ENCODE measurements around the gene TMEM69. TPM values are rescaled to one million over a fixed set of nuclear protein-coding genes. Genes with fewer than 3 reads are reported as not detected.

TMEM69 gene
- polyA plus RNA-seq, 1 donor from 2014 or later = 28.6 TPM

- TF ChIP-seq, protein P1, sequence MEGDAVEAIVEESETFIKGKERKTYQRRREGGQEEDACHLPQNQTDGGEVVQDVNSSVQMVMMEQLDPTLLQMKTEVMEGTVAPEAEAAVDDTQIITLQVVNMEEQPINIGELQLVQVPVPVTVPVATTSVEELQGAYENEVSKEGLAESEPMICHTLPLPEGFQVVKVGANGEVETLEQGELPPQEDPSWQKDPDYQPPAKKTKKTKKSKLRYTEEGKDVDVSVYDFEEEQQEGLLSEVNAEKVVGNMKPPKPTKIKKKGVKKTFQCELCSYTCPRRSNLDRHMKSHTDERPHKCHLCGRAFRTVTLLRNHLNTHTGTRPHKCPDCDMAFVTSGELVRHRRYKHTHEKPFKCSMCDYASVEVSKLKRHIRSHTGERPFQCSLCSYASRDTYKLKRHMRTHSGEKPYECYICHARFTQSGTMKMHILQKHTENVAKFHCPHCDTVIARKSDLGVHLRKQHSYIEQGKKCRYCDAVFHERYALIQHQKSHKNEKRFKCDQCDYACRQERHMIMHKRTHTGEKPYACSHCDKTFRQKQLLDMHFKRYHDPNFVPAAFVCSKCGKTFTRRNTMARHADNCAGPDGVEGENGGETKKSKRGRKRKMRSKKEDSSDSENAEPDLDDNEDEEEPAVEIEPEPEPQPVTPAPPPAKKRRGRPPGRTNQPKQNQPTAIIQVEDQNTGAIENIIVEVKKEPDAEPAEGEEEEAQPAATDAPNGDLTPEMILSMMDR (IDR thresholded peaks at IDR 0.05; ENCODE audit: poor library complexity, severe bottlenecking) = no peak
- TF ChIP-seq, protein P2, sequence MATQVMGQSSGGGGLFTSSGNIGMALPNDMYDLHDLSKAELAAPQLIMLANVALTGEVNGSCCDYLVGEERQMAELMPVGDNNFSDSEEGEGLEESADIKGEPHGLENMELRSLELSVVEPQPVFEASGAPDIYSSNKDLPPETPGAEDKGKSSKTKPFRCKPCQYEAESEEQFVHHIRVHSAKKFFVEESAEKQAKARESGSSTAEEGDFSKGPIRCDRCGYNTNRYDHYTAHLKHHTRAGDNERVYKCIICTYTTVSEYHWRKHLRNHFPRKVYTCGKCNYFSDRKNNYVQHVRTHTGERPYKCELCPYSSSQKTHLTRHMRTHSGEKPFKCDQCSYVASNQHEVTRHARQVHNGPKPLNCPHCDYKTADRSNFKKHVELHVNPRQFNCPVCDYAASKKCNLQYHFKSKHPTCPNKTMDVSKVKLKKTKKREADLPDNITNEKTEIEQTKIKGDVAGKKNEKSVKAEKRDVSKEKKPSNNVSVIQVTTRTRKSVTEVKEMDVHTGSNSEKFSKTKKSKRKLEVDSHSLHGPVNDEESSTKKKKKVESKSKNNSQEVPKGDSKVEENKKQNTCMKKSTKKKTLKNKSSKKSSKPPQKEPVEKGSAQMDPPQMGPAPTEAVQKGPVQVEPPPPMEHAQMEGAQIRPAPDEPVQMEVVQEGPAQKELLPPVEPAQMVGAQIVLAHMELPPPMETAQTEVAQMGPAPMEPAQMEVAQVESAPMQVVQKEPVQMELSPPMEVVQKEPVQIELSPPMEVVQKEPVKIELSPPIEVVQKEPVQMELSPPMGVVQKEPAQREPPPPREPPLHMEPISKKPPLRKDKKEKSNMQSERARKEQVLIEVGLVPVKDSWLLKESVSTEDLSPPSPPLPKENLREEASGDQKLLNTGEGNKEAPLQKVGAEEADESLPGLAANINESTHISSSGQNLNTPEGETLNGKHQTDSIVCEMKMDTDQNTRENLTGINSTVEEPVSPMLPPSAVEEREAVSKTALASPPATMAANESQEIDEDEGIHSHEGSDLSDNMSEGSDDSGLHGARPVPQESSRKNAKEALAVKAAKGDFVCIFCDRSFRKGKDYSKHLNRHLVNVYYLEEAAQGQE (IDR thresholded peaks at IDR 0.05; ENCODE audit: borderline replicate concordance) = no peak
- TF ChIP-seq TAF1 (IDR thresholded peaks at IDR 0.05; ENCODE audit: low read depth) (no peak), SMC3 (conservative IDR thresholded peaks at IDR 0.05; ENCODE audit: poor library complexity) (no peak), RAD21 (conservative IDR thresholded peaks at IDR 0.05) (no peak), EZH2 (IDR thresholded peaks at IDR 0.05; ENCODE audit: borderline replicate concordance, insufficient read depth, low read length, poor library complexity, severe bottlenecking) (no peak), POLR2AphosphoS5 (IDR thresholded peaks at IDR 0.05) (no peak), MXI1 (conservative IDR thresholded peaks at IDR 0.05; ENCODE audit: poor library complexity, severe bottlenecking) (no peak), EP300 (conservative IDR thresholded peaks at IDR 0.05; ENCODE audit: poor library complexity, severe bottlenecking) (no peak)
- H3K4me2 ChIP-seq (ENCODE audit: low read length) = no peak overlapping the region
- no peak overlapping the region for H2AFZ ChIP-seq (ENCODE audit: low read depth, low read length)
Observed at GRCh38 chr1:45694823-45695222, 6.8 kb downstream of the TMEM69 start.

DNA sequence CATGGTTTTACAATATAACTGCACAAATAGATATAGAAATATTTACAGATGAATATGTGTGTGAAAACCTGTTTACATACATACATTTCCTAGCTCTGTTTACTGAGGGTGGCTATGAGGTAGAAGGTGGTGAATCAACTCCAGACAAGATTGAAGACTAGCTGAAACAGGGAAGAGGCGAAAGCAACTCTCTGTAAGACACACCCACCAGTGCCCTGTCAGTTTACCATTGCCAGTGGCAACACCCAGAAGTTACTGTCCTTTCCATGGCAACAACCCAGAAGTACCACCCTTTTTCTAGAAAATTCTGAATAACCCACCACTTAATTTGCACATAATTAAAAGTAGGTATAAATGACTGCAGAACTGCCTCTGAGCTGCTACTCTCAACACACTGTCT, 16.7 kb downstream of the TMEM69 start:
- Histone ChIP-seq H3K4me3 (ENCODE audit: low read length) (no peak overlapping the region), H3K27ac (ENCODE audit: low read length) (no peak overlapping the region), H3K4me2 (ENCODE audit: low read length) (no peak overlapping the region), H3K9me3 (ENCODE audit: low read length) (no peaks in the 10 kb centered on the region), H3K79me2 (replicated peaks; ENCODE audit: insufficient read depth, low read length) (no peaks in the 10 kb centered on the region), H3K27me3 (ENCODE audit: insufficient read depth, low read depth, low read length) (no peaks in the 10 kb centered on the region), H2AFZ (ENCODE audit: low read depth, low read length) (no peak overlapping the region), H3K36me3 (ENCODE audit: insufficient read depth, low read length) (no peaks in the 10 kb centered on the region), H3K9ac (ENCODE audit: low read length) (no peak overlapping the region), H4K20me1 (ENCODE audit: insufficient read depth) (no peaks in the 10 kb centered on the region), H3F3A (ENCODE audit: insufficient read depth, low read length, poor library complexity, severe bottlenecking) (no peaks in the 10 kb centered on the region), H3K9me2 (ENCODE audit: insufficient read depth, low read length) (no peaks in the 10 kb centered on the region)
- TF ChIP-seq MXI1 (conservative IDR thresholded peaks at IDR 0.05; ENCODE audit: poor library complexity, severe bottlenecking) (no peak), RAD21 (conservative IDR thresholded peaks at IDR 0.05) (no peak), EZH2 (IDR thresholded peaks at IDR 0.05; ENCODE audit: borderline replicate concordance, insufficient read depth, low read length, poor library complexity, severe bottlenecking) (no peak), EP300 (conservative IDR thresholded peaks at IDR 0.05; ENCODE audit: poor library complexity, severe bottlenecking) (no peak), SMC3 (conservative IDR thresholded peaks at IDR 0.05; ENCODE audit: poor library complexity) (no peak), POLR2AphosphoS5 (IDR thresholded peaks at IDR 0.05) (no peak), TAF1 (IDR thresholded peaks at IDR 0.05; ENCODE audit: low read depth) (no peak)
- TF ChIP-seq, protein P1 (IDR thresholded peaks at IDR 0.05; ENCODE audit: poor library complexity, severe bottlenecking) = no peak
- TF ChIP-seq, protein P2 (IDR thresholded peaks at IDR 0.05; ENCODE audit: borderline replicate concordance) = no peak

More at GRCh38 chr1:45694823-45695222, 6.8 kb downstream of the TMEM69 start:
- Histone ChIP-seq H4K20me1 (ENCODE audit: insufficient read depth) (no peaks in the 10 kb centered on the region), H3K79me2 (replicated peaks; ENCODE audit: insufficient read depth, low read length) (peaks cover 6% of the 10 kb centered on the region), H3K36me3 (ENCODE audit: insufficient read depth, low read length) (no peaks in the 10 kb centered on the region), H3K27ac (ENCODE audit: low read length) (no peak overlapping the region), H3K9me3 (ENCODE audit: low read length) (no peaks in the 10 kb centered on the region), H3F3A (ENCODE audit: insufficient read depth, low read length, poor library complexity, severe bottlenecking) (no peaks in the 10 kb centered on the region), H3K27me3 (ENCODE audit: insufficient read depth, low read depth, low read length) (no peaks in the 10 kb centered on the region), H3K4me3 (ENCODE audit: low read length) (no peak overlapping the region), H3K9ac (ENCODE audit: low read length) (no peak overlapping the region), H3K9me2 (ENCODE audit: insufficient read depth, low read length) (no peaks in the 10 kb centered on the region)

Measured in neural cell (in vitro differentiated cells).